Hepatocyte (in vitro differentiated cells): Measurements from ENCODE around the gene PIBF1. TPM values are rescaled to one million over a fixed set of nuclear protein-coding genes. Genes with fewer than 3 reads are reported as not detected.

ENCODE experiments used
- DNase-seq: peaks from one replicate; pipeline ENCODE4 v3.0.0-alpha.2; 2016; ENCODE audit warnings: low spot score
- H2AFZ ChIP-seq: fragments of 200-600 bp; sonication (generic); 2 replicates; pipeline ENCODE4 v1.6.0; 2016; ENCODE audit warnings: antibody characterized with exemption, mild to moderate bottlenecking
- H3K27ac ChIP-seq: fragments of 200-600 bp; sonication (generic); 2 replicates; pipeline ENCODE4 v1.5.1; 2016; ENCODE audit warnings: mild to moderate bottlenecking
- H3K27me3 ChIP-seq: fragments of 200-600 bp; sonication (generic); 2 replicates; pipeline ENCODE4 v1.6.1; 2016
- H3K36me3 ChIP-seq: fragments of 200-600 bp; sonication (generic); replicated peaks from 2 replicates; pipeline ENCODE4 v1.5.1; 2016; ENCODE audit warnings: low read depth; ENCODE audit not compliant: insufficient read depth
- H3K4me1 ChIP-seq: fragments of 200-600 bp; sonication (generic); 2 replicates; pipeline ENCODE4 v1.5.1; 2016; ENCODE audit warnings: mild to moderate bottlenecking, moderate library complexity; ENCODE audit not compliant: insufficient read depth
- H3K4me2 ChIP-seq: fragments of 200-600 bp; sonication (generic); 2 replicates; pipeline ENCODE4 v1.6.0; 2016
- H3K4me3 ChIP-seq: fragments of 200-600 bp; sonication (generic); 2 replicates; pipeline ENCODE4 v1.5.1; 2016; ENCODE audit warnings: mild to moderate bottlenecking
- H3K79me2 ChIP-seq: fragments of 200-600 bp; sonication (generic); 2 replicates; pipeline ENCODE4 v1.6.0; 2017; ENCODE audit warnings: mild to moderate bottlenecking
- H3K9me2 ChIP-seq: fragments of 200-600 bp; sonication (generic); replicated peaks from 2 replicates; pipeline ENCODE4 v1.6.0; 2017; ENCODE audit warnings: mild to moderate bottlenecking; ENCODE audit not compliant: insufficient read depth
- H3K9me3 ChIP-seq: fragments of 200-600 bp; sonication (generic); 2 replicates; pipeline ENCODE4 v1.5.1; 2016; ENCODE audit warnings: low read depth, mild to moderate bottlenecking
- H4K20me1 ChIP-seq: fragments of 200-600 bp; sonication (generic); 2 replicates; pipeline ENCODE4 v1.6.0; 2016; ENCODE audit warnings: mild to moderate bottlenecking; ENCODE audit not compliant: insufficient read depth, poor library complexity, severe bottlenecking
- CTCF ChIP-seq: fragments of 200-600 bp; sonication (generic); IDR thresholded peaks from 2 replicates; pipeline ENCODE4 v1.5.1; 2016; ENCODE audit warnings: antibody characterized with exemption, mild to moderate bottlenecking; ENCODE audit not compliant: poor library complexity
- EZH2 ChIP-seq: fragments of 200-600 bp; sonication (generic); IDR thresholded peaks from 2 replicates; pipeline ENCODE4 v1.6.1; 2016; ENCODE audit warnings: antibody characterized with exemption, mild to moderate bottlenecking, borderline replicate concordance
- EZH2phosphoT487 ChIP-seq: fragments of 200-600 bp; sonication (generic); IDR thresholded peaks from one replicate; pipeline ENCODE4 v1.6.1; 2018; ENCODE audit warnings: antibody characterized with exemption, mild to moderate bottlenecking, low read depth, moderate library complexity; ENCODE audit not compliant: unreplicated experiment, severe bottlenecking
- WGBS: methylation state at CpG from one replicate; pipeline ENCODE4 v1.1.6; 2016; ENCODE audit warnings: low lambda C conversion rate; ENCODE audit errors: missing lambda C conversion rate; 5-methylcytosine and 5-hydroxymethylcytosine counted together
- polyA plus RNA-seq: library from polyadenylated mRNA; unstranded; fragments of >200 nt; fragmentation: Nextera tagmentation; extraction: Ambion mirVana; gene quantifications from 2 replicates; pipeline ENCODE4 v1.2.1, GENCODE V29; 2016
- total RNA-seq: library from RNA; depleted of rRNA; stranded (reverse); fragments of >200 nt; gene quantifications from 2 replicates; pipeline ENCODE4 v1.2.3, GENCODE V29; 2014

PIBF1 gene
- total and polyA plus RNA-seq, 2 experiments from 2014 or later: 13.1 to 24.5 TPM

- no peak for DNase-seq
- Histone ChIP-seq H3K4me1 (no peaks in the 10 kb centered on the region), H3K79me2 (no peaks in the 10 kb centered on the region), H3K36me3 (no peaks in the 10 kb centered on the region), H2AFZ (no peak overlapping the region), H3K4me2 (no peak overlapping the region), H3K4me3 (no peak overlapping the region), H3K27ac (no peak overlapping the region), H3K9me3 (no peaks in the 10 kb centered on the region), H3K9me2 (no peaks in the 10 kb centered on the region), H4K20me1 (no peaks in the 10 kb centered on the region), H3K27me3 (no peaks in the 10 kb centered on the region)
- TF ChIP-seq EZH2phosphoT487: no peak
- no peak for TF ChIP-seq CTCF
- TF ChIP-seq EZH2: no peak
- WGBS: 87% methylated on average over 2 of the region's 2 CpGs
Observed at GRCh38 chr13:72823081-72823480, 41.1 kb downstream of the PIBF1 start.

- no peak overlapping the region for H3K27ac ChIP-seq
- DNase-seq: no peak
- WGBS: 100% methylated on average over 3 of the region's 3 CpGs
- no peaks in the 10 kb centered on the region for H3K9me3 ChIP-seq
- no peaks in the 10 kb centered on the region for H3K36me3 ChIP-seq
- no peak for TF ChIP-seq EZH2
- no peak for TF ChIP-seq CTCF
- no peak for TF ChIP-seq EZH2phosphoT487
- no peak overlapping the region for H3K4me3 ChIP-seq
- H3K27me3 ChIP-seq: no peaks in the 10 kb centered on the region
- no peak overlapping the region for H2AFZ ChIP-seq
- H3K79me2 ChIP-seq: no peaks in the 10 kb centered on the region
- no peaks in the 10 kb centered on the region for H4K20me1 ChIP-seq
- H3K4me2 ChIP-seq: no peak overlapping the region
- no peaks in the 10 kb centered on the region for H3K9me2 ChIP-seq
- H3K4me1 ChIP-seq: no peaks in the 10 kb centered on the region
Observed at GRCh38 chr13:72823724-72824123, 41.8 kb downstream of the PIBF1 start.

- Histone ChIP-seq H3K4me1 (no peaks in the 10 kb centered on the region), H3K9me2 (no peaks in the 10 kb centered on the region), H3K79me2 (peaks cover 16% of the 10 kb centered on the region), H3K27me3 (no peaks in the 10 kb centered on the region), H3K27ac (no peak overlapping the region), H3K36me3 (no peaks in the 10 kb centered on the region), H4K20me1 (no peaks in the 10 kb centered on the region), H3K9me3 (no peaks in the 10 kb centered on the region), H3K4me3 (no peak overlapping the region), H2AFZ (no peak overlapping the region), H3K4me2 (no peak overlapping the region)
- no peak for DNase-seq
- WGBS: 99% methylated on average over 3 of the region's 3 CpGs
- TF ChIP-seq EZH2 (no peak), EZH2phosphoT487 (no peak), CTCF (no peak)
Observed at GRCh38 chr13:72834601-72835000, 52.7 kb downstream of the PIBF1 start.
